Middle frontal gyrus (tissue), 1 donor: ENCODE data around the gene SLK.
A peak's percentile ranks its signal among the peaks of the same experiment; 100 is the strongest.

Experiments
- DNase-seq: peaks from one replicate; pipeline ENCODE4 v3.0.0-alpha.2; 2015; ENCODE audit warnings: low spot score; ENCODE audit errors: extremely low spot score

The SLK gene

DNA sequence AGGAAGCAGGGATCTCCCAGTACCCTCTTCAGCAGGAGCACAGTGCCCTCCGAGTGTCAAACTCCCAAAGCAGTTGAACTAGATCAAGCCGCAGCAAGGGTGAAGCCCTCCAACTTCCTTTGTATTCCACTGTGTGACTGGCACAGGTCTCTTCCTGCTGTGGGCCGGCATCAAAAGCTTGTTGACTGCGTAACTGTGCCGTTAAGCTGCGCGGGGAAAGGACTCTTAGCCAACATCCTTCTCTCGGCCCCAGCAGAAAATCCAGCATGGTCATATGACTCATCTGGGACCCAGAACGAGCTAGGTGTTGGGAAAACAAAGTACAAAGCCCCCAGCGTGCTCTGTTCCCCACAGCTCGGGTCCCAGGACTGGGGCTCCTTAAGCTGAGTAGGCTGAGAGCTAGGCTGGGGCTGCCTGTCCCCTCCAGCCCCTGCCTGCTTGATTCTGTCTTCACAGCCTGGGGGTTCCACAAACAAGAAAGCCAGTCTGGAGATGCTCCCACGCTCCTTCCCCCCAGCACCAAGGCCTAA, 66.5 kb downstream of the SLK start:
- DNase-seq: no peak

DNA sequence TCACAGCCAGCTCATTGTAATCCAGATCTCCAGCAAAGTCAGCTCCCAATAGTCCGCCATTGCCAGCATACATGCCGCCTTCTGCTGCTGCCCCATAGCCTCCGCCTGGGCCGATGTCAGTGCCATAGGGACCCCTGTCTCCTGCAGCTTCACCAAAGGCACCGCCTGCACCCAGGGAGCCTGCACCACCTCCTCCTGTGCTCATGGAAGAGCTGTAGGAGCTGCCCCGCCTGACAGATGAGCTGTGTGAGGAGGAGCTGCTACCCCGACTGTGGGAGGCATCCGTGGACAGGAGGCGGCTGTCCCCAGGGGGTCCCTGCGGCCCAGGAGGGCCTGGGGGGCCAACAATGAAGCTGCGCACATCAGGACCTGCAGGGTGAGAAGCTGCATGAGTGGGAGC, 67.0 kb downstream of the SLK start:
- no peak for DNase-seq

- DNase-seq: no peak
These were observed 67.7 kb downstream of the SLK start for GRCh38 chr10:104034401-104035193.

GRCh38 chr10:104035194-104036068, 68.5 kb downstream of the SLK start:
- no peak for DNase-seq

DNA sequence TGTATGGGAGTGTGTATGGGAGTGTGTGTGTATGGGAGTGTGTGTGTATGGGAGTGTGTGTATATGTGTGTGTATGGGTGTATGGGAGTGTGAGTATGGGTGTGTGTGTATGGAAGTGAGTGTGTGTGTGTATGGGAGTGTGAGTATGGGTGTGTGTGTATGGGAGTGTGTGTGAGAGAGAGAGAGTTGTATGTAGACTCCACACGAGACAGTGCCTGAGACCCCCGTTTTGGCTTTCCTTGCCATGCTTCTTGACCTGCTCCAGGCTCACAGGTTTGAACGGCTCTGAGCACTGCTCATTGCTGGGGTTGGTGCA, 69.1 kb downstream of the SLK start:
- no peak for DNase-seq

- DNase-seq: no peak
These were observed 69.7 kb downstream of the SLK start for GRCh38 chr10:104036518-104037260.

- no peak for DNase-seq
These were observed 70.5 kb downstream of the SLK start for GRCh38 chr10:104037261-104037951.

DNA sequence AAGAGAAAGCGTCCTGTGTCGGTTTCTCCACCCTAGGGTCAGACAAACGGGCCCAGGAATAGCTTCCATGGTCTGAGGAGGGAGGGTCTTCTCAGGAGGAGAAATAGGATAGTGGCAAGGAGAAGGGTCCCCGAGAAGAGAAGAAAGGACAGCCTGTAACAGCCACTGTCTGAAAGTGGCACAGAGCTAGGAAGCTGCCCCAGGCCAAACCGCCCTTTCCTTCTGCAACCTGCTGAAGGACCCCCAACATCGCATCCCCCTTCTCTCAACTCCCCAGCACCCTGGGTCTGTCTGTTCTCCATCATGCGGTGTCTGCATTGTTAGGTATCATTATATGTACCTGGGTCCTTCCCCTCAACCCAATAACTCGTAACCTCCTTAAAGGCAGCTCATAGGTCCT, 71.6 kb downstream of the SLK start:
- no peak for DNase-seq

GRCh38 chr10:104038958-104039752, 72.2 kb downstream of the SLK start:
- no peak for DNase-seq

DNA sequence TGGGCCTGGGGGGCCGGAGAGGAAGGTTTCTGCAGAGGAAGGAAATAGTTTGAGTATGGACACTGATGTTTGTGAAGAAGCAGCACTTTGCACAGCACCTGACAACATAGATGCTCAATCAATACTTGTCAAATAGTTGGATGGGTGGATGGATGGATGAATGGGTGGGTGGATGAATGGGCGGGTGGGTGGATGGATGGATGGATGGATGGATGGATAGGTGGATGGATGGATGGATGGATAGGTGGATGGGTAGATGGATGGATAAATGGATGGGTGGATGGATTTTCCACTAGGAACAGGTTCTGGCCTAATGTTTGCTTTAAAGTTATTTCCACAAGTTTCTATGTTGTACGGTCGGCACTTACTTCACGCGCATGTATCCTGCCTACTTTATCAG, 73.4 kb downstream of the SLK start:
- no peak for DNase-seq

- no peak for DNase-seq
These were observed 74.2 kb downstream of the SLK start for GRCh38 chr10:104040862-104041789.

GRCh38 chr10:104041891-104042535, 75.1 kb downstream of the SLK start:
- no peak for DNase-seq

DNA sequence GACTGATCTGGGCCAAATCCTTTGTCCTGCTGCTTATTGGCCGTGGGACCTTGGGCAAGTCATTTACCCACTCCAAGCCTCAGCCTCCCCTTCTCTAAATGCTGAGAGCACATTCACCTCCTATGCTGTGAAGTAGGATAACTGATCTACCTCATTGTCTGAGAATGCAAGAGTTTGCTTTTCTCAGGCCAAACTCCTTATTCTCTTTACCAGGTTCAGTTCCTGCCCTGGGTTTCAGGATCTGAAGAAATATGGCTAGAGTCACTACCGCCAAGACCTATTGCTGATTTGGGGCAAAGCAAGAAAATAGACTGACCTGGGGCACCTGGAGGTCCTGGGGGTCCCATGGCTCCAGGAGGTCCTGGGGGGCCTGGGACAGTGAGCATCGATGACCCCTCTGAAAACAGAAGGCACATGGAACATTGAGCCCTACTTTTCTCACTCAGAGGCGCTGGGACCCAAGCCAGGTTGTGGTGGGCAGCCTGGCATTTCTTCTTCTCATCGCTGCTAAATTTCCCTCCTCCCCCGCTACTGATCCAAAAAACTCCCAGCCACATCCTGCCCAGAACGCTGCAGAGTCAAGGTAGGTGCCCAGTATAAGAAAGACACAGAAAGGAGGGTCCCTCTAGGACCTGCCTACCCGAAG, 76.4 kb downstream of the SLK start:
- no peak for DNase-seq

DNA sequence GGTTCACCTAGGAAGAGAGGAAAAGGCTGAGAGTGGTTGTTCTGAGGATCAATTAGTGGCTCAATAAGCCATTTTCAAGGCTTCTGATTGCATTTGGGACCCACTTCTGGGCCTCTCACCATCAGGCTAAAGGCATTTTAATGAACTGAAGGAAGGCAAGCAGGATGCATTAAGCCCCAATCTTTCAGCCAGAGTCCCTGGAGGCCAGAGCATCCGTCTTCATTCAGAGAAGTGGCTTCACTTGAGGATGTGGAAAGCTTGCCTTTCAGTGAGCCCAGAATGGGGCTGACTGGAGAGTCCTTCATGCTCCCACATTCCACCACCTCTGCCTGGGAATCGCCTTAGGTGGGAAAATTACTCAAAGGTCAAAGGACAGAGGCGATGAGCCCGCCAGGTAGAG, 76.9 kb downstream of the SLK start:
- no peak for DNase-seq

DNA sequence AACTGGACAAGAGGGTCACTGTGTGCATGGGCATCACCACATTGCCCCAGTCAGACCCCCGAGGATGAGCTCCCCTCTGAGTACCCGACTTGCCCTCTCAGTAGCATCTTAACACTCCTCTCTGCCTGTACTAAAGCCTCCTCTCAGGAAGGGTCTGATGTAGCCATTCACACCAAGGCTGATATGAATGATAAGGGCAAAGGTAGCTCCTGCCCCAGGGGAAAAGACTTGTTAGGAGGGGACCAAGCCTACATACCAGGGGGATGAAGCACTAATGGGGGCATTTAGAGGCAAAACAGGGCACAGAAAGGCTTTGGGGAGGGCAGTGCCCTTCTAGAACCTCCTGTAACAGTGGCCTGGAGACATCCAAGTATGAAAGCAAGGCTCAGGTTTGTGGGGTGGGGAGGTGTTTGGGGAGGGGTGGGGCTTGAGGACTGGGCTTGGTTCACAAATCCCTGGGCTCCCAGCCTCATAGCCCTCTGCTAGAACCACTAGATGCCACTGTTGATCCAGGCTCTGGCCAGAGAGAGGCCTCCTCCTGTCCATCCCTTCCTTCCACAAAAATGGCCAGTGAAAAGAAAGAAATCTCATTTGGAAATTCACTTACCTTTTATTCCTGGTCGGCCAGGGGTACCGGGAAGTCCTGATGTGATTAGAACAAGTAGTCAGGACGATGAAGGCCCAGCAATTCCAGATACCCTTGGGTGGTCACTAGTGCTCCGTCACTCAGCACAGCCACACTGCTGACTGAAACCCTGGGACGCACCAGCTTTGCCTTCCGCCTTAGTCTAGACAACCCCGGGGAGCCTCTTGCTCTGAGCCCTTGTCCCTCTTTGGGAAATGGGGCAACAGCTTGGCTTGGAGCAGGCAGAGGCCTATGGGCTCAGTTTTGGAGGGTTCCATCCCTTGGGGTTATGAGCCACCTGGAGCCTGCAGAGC, 78.5 kb downstream of the SLK start:
- DNase-seq: peak; percentile 27

- DNase-seq: no peak
These were observed 79.7 kb downstream of the SLK start for GRCh38 chr10:104046651-104047050.
